Aorta (tissue), 5 donors: Measurements from ENCODE around the gene COPS8. TPM values are rescaled to one million over a fixed set of nuclear protein-coding genes. Genes with fewer than 3 reads are reported as not detected.
A peak's percentile ranks its signal among the peaks of the same experiment; 100 is the strongest.

Experiments used
- ATAC-seq: fragments of 200-7000 bp; cut with Tn5 transposase; one replicate; pipeline ENCODE4 v1.9.1; 2022; ENCODE audit warnings: moderate library complexity; ENCODE audit not compliant: low FRiP score
- DNase-seq, 2 donors: peaks; one replicate each; pipeline ENCODE4 v3.0.0-alpha.2; 2020
- H3K27ac ChIP-seq, 2 donors: one replicate each; pipeline ENCODE4 v1.5.1; 2013; ENCODE audit warnings: low read length in 2 of 2, mild to moderate bottlenecking in 2 of 2, moderate library complexity in 2 of 2, control low read depth in 1 of 2, inconsistent platforms in 1 of 2, low read depth in 1 of 2
- H3K27me3 ChIP-seq, 2 donors: one replicate each; pipeline ENCODE4 v1.6.1; 2013; ENCODE audit warnings: control low read depth in 1 of 2, low read length in 1 of 2, mild to moderate bottlenecking in 1 of 2, moderate library complexity in 1 of 2; ENCODE audit not compliant: insufficient read depth in 2 of 2, control insufficient read depth in 1 of 2
- H3K36me3 ChIP-seq, 2 donors: one replicate each; pipeline ENCODE4 v1.6.1; 2013; ENCODE audit warnings: control low read depth in 1 of 2, low read length in 1 of 2, mild to moderate bottlenecking in 1 of 2; ENCODE audit not compliant: insufficient read depth in 2 of 2, control insufficient read depth in 1 of 2
- H3K4me1 ChIP-seq, 2 donors: one replicate each; pipeline ENCODE4 v1.6.1; 2013; ENCODE audit warnings: low read length in 2 of 2, control low read depth in 1 of 2, mild to moderate bottlenecking in 1 of 2, moderate library complexity in 1 of 2; ENCODE audit not compliant: insufficient read depth in 2 of 2, control insufficient read depth in 1 of 2
- H3K4me3 ChIP-seq, 2 donors: one replicate each; pipeline ENCODE4 v1.5.1; 2013; ENCODE audit warnings: low read length in 2 of 2, control low read depth in 1 of 2, mild to moderate bottlenecking in 1 of 2
- H3K9me3 ChIP-seq: one replicate; pipeline ENCODE4 v1.6.1; 2013; ENCODE audit warnings: mild to moderate bottlenecking, low read length; ENCODE audit not compliant: control insufficient read depth
- WGBS, 2 donors: extraction: QIAGEN DNeasy Blood & Tissue Kit; methylation state at CpG; one replicate each; pipeline ENCODE4 v1.1.7; 2013; 5-methylcytosine and 5-hydroxymethylcytosine counted together
- intact Hi-C, 2 donors: fragments of 100-400 bp; cut with DNase I; formaldehyde crosslinking; loops; one replicate each; pipeline versions ENCODE4 v1.14.2 to v1.15.0; 2022
- polyA plus RNA-seq, 2 donors: library from polyadenylated mRNA; stranded (reverse); fragments of 200-250 nt; gene quantifications; one replicate each; pipeline ENCODE4 v1.2.3, GENCODE V29; 2013
- total RNA-seq, 2 donors: library from RNA; stranded (reverse); fragmentation: NEBNext Ultra II Directional; extraction: Animal tissue kit (Norgen Biotek cat#: 25700); gene quantifications; one replicate each; pipeline ENCODE4 v1.2.1, GENCODE V29; 2021
- donor health status: healthy with polysubstance abuse.
- donor health status: Bipolar disorder and iron deficiency.
- donor health status: DM: no; HTN: no; CAD: no.
- donor health status: DM: no; HTN: no; CAD: no.
- donor health status: DM: yes; HTN: yes; CAD: no.

COPS8 gene
- total and polyA plus RNA-seq, 4 donors = 42.8 to 60.3 (median 45.0) TPM

DNA sequence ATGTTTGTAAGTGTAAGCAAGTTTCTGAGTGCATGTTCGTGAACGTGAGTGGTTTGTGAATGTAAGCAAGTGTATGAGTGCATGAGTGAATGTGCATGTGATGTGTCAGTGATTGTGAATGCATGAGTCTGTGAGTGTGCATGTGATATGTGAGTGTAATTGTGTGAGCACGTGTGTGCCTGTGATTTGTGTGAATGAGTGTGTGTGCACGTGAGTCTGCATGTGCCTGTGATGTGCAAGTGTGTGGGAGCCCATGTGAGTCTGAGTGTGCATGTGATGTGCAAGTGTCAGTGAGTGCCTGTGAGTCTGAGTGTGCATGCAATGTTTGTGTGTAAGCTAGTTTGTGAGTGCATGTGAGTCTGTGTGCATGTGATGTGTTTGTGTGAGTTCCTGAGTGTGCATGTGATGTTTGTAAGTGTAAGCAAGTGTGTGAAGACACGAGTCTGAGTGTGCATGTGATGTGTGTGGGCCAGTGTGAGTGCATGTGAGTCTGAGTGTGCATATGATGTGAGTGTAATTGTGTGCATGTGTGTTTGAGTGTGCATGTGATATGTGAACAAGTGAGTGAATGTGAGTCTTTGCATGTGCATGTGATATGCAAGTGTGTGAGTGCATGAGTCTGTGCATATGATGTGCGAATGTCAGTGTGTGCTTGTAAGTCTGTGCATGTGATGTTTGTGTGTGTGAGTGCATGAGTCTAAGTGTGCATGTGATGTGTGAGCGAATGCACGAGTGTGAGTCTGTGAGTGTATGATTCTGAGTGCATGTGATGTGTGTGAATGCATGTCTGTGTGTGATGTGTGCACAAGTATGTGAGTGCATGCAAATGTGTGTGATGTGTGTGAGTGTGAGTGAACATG is 45.1 kb downstream of the COPS8 start:
- intact Hi-C loops = no loop called here
- ATAC-seq (no peak), DNase-seq (no peak)
- Histone ChIP-seq H3K4me3 (no peak overlapping the region), H3K4me1 (no peaks in the 10 kb centered on the region), H3K27ac (no peak overlapping the region), H3K27me3 (no peaks in the 10 kb centered on the region), H3K9me3 (no peaks in the 10 kb centered on the region), H3K36me3 (no peaks in the 10 kb centered on the region)
- WGBS, 2 donors = 92 to 94% methylated on average over 8 of the region's 8 CpGs

DNA sequence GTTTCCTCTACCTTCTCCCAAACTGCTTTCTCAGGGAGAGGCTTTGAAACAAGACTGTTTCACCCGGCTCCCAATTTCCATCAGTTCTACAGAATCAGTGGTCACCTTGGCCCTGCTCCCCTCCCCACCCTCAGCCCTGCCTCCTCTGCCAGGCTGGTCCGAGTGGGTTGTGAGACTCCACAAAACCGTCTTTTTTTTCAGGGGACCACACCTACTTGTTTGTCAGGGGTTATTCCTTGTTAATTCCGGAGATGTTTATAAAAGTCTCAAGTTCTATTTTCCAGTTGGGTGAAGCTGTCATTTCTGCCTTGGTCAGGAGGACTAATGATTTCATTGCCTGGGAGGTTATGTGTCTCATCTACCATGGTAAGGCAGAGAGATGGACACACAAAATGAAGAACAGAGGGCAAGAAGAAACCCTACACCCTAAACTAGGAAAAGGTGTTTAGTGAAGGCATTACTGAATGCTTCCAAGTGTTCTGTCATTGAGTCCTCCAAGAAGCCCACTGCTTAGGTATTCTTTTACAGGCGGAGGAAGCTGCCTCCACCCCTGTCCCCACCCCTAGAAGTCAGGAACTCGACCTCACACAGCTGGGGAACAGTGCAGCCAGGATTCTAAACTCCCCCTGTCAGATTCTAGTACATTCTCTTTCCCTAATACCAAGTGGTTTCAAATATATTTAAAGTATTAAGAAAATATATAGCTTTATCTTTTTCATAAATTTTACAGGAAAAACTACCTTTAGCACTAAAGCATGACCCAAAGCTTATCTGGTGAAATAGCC is 46.3 kb downstream of the COPS8 start:
- H3K36me3 ChIP-seq = no peaks in the 10 kb centered on the region
- intact Hi-C loops = no loop called here
- H3K27me3 ChIP-seq = no peaks in the 10 kb centered on the region
- H3K4me1 ChIP-seq = no peaks in the 10 kb centered on the region
- no peaks in the 10 kb centered on the region for H3K9me3 ChIP-seq
- 60 to 67% methylated on average over 6 of the region's 6 CpGs for WGBS, 2 donors
- DNase-seq (no peak), ATAC-seq (no peak)
- H3K4me3 ChIP-seq = no peak overlapping the region
- no peak overlapping the region for H3K27ac ChIP-seq

DNA sequence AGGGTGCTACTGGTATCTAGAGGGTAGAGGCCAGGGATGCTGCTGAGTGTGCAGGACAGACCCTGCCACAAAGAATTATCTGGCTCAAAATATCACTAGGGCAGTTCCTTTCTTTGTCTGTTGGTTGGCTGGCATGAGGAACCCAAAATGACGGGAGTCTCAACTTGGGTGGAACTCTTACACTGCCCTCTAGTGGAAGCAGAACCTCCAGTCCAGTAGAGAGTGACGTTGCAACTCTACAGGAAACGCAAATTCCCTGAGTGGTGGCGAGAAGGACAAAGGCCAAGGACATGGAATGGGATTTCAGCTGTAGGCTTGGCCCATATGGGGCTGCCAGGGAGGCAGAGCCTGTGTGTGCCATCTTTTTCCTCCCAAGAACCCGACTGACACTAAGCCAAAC is 47.1 kb downstream of the COPS8 start:
- H3K9me3 ChIP-seq = no peaks in the 10 kb centered on the region
- WGBS, 2 donors = 77 to 83% methylated on average over 5 of the region's 5 CpGs
- H3K27me3 ChIP-seq = no peaks in the 10 kb centered on the region
- ATAC-seq (no peak), DNase-seq (no peak)
- intact Hi-C loops = no loop called here
- no peak overlapping the region for H3K4me3 ChIP-seq
- no peaks in the 10 kb centered on the region for H3K36me3 ChIP-seq
- H3K27ac ChIP-seq = no peak overlapping the region
- no peaks in the 10 kb centered on the region for H3K4me1 ChIP-seq

DNA sequence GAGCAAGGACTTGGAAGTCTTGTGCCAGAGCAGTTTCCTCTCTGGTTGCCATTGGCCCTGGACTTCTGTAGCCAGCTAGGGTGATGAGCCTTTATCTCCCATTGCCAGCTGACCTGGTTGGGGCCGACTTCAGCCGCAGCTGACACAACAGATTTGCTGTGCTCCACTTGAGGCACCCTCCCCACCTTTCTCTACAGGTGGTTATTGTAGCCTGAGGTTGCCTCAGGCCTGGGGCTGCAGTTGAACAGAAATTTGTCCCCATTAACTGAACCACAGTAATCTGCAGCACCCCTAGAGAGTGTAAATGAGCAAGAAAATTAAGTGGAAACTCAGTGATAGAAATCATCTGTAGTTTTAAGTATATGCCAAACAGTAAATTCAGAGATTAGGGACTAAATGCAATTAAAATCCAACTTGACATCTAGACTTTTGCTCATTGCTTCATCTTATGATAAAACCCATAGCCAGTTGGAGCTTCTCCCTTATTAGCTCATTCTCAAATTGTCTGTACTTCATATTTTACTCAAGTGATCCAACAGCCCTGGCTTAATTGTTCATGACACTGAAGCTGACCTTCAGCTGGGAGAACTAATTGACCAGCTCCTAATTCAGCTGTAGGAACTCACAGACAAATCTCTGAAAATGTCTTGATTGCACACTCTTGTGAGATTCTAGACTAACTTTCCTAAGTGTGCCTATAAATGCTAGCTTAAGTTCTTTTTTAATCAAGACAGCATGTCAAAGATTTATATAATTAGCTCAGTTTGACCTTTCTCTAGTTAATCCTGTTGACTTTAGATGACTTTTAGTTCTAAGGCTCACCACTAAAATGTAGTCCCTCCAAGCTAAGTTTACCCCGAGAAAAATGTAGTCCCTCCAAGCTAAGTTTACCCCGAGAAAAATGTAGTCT is 48.9 kb downstream of the COPS8 start:
- peak; percentile 31 for ATAC-seq
- Histone ChIP-seq H3K4me1 (no peaks in the 10 kb centered on the region), H3K36me3 (no peaks in the 10 kb centered on the region), H3K4me3 (no peak overlapping the region), H3K9me3 (no peaks in the 10 kb centered on the region), H3K27ac (no peak overlapping the region), H3K27me3 (no peaks in the 10 kb centered on the region)
- no peak for DNase-seq
- 61 to 62% methylated on average over 4 of the region's 4 CpGs for WGBS, 2 donors
- intact Hi-C loops = no loop called here

DNA sequence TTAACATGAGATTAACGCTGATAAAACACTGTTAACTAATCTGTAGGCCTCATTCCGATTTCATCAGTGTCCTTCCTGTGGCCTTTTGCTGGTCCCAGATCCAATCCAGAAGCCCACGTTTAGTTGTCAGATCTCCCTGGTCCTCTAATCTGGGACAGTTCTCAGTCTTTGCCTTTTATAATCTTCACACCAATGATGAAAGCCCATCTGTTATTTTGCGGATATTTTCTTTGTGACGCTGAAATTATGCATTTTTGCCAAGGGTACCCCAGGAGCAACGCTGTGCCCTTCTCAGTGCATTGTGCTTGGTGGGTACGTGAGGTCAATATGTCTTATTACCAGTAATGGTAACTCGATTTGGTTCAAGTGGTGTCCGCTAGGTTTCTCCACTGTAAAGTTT is 51.1 kb downstream of the COPS8 start:
- Histone ChIP-seq H3K27me3 (no peaks in the 10 kb centered on the region), H3K9me3 (no peaks in the 10 kb centered on the region), H3K4me3 (no peak overlapping the region), H3K36me3 (no peaks in the 10 kb centered on the region), H3K4me1 (no peaks in the 10 kb centered on the region), H3K27ac (no peak overlapping the region)
- ATAC-seq (no peak), DNase-seq (no peak)
- WGBS, 2 donors = 90 to 92% methylated on average over 9 of the region's 9 CpGs
- intact Hi-C loops = no loop called here

DNA sequence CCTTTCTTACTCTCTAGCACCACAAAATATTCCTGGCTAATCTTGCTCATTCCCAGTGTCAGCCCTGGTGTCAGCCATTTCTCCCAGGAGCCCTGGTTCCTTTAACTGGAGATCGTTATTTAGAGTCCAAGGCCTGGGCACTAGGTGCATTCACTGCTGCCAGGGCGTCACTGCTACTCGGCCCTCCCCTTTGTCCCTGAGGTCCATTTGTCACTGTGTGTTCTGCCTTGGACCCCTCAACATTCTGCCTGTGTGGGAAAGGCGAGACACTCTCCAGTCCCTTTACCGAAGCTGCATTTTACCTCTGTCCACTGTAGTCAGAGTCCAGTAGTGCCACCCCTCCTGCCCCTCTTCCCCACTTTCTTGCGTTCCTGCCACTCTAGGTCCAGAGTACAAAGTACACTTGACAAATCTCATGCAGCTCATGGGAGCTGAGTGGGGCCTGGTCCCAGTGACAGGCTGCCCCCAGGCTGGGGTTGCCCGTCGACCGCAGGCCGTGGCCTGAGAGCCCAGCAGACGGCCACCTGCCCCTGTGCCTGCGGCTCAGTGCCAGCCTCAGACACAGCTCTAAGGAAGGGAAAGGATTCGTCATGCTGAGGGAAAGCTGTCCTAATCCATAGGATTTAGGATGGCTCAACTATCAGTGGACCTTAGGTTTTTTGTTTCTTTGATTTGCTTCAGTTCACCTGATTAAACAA is 52.1 kb downstream of the COPS8 start:
- intact Hi-C loops = no loop called here
- no peak overlapping the region for H3K27ac ChIP-seq
- no peaks in the 10 kb centered on the region for H3K27me3 ChIP-seq
- H3K4me1 ChIP-seq = no peaks in the 10 kb centered on the region
- WGBS, 2 donors = 87% methylated on average over 13 of the region's 13 CpGs
- no peaks in the 10 kb centered on the region for H3K9me3 ChIP-seq
- no peak overlapping the region for H3K4me3 ChIP-seq
- DNase-seq = no peak
- H3K36me3 ChIP-seq = no peaks in the 10 kb centered on the region
- no peak for ATAC-seq

DNA sequence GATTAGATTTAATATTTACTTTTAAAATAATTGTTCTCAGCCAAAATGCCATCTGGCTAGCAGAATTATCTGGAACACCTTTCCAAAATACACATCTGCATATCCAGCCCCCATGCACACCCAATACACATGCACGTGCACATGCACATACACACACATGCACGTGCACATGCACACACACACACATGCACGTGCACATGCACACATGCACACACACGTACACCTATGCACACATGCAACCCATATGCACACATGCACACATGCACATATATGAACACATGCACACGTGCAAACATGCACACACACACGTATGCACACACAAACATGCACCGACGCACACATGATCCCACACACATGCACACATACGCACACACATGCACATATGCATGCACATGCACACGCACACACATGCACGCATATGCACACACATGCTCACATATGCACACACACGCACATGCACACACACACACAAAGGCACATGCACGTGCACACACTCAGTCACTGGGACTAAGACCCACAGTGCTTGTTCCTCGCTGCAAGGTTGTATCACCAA is 53.5 kb downstream of the COPS8 start:
- no peaks in the 10 kb centered on the region for H3K4me1 ChIP-seq
- ATAC-seq (no peak), DNase-seq (no peak)
- 84 to 89% methylated on average over 14 of the region's 14 CpGs for WGBS, 2 donors
- H3K4me3 ChIP-seq = no peak overlapping the region
- no peaks in the 10 kb centered on the region for H3K27me3 ChIP-seq
- no peak overlapping the region for H3K27ac ChIP-seq
- intact Hi-C loops = no loop called here
- H3K36me3 ChIP-seq = no peaks in the 10 kb centered on the region
- H3K9me3 ChIP-seq = no peaks in the 10 kb centered on the region
